Measurements from ENCODE around the gene NWD2.

Gene NWD2

GRCh38 chr4:37305984-37306383 is 61.4 kb downstream of the NWD2 start:
- Histone ChIP-seq H3K9ac (ENCODE audit: low read length) (no peak overlapping the region), H3K27ac (ENCODE audit: low read depth, low read length) (no peak overlapping the region), H3K4me3 (ENCODE audit: low read length) (no peak overlapping the region), H3K36me3 (ENCODE audit: control insufficient read depth, insufficient read depth, low read length) (no peaks in the 10 kb centered on the region), H3K4me1 (ENCODE audit: control insufficient read depth, insufficient read depth, low read length) (no peaks in the 10 kb centered on the region), H3K27me3 (ENCODE audit: control insufficient read depth, insufficient read depth, low read length) (no peaks in the 10 kb centered on the region)

- H3K36me3 ChIP-seq (ENCODE audit: control insufficient read depth, insufficient read depth, low read length) = no peaks in the 10 kb centered on the region
- H3K9ac ChIP-seq (ENCODE audit: low read length) = no peak overlapping the region
- no peaks in the 10 kb centered on the region for H3K27me3 ChIP-seq (ENCODE audit: control insufficient read depth, insufficient read depth, low read length)
- H3K4me1 ChIP-seq (ENCODE audit: control insufficient read depth, insufficient read depth, low read length) = no peaks in the 10 kb centered on the region
- no peak overlapping the region for H3K27ac ChIP-seq (ENCODE audit: low read depth, low read length)
- no peak overlapping the region for H3K4me3 ChIP-seq (ENCODE audit: low read length)
Measured at GRCh38 chr4:37317104-37317643, 72.6 kb downstream of the NWD2 start.

- Histone ChIP-seq H3K27ac (ENCODE audit: low read depth, low read length) (no peak overlapping the region), H3K27me3 (ENCODE audit: control insufficient read depth, insufficient read depth, low read length) (no peaks in the 10 kb centered on the region), H3K4me1 (ENCODE audit: control insufficient read depth, insufficient read depth, low read length) (no peaks in the 10 kb centered on the region), H3K4me3 (ENCODE audit: low read length) (no peak overlapping the region), H3K36me3 (ENCODE audit: control insufficient read depth, insufficient read depth, low read length) (no peaks in the 10 kb centered on the region), H3K9ac (ENCODE audit: low read length) (no peak overlapping the region)
Measured at GRCh38 chr4:37320513-37321235, 76.1 kb downstream of the NWD2 start.

- Histone ChIP-seq H3K4me3 (ENCODE audit: low read length) (no peak overlapping the region), H3K27ac (ENCODE audit: low read depth, low read length) (no peak overlapping the region), H3K9ac (ENCODE audit: low read length) (no peak overlapping the region), H3K36me3 (ENCODE audit: control insufficient read depth, insufficient read depth, low read length) (no peaks in the 10 kb centered on the region), H3K4me1 (ENCODE audit: control insufficient read depth, insufficient read depth, low read length) (no peaks in the 10 kb centered on the region), H3K27me3 (ENCODE audit: control insufficient read depth, insufficient read depth, low read length) (no peaks in the 10 kb centered on the region)
Measured at GRCh38 chr4:37322122-37322521, 77.6 kb downstream of the NWD2 start.

- H3K9ac ChIP-seq (ENCODE audit: low read length) = no peak overlapping the region
- no peaks in the 10 kb centered on the region for H3K4me1 ChIP-seq (ENCODE audit: control insufficient read depth, insufficient read depth, low read length)
- no peak overlapping the region for H3K27ac ChIP-seq (ENCODE audit: low read depth, low read length)
- H3K27me3 ChIP-seq (ENCODE audit: control insufficient read depth, insufficient read depth, low read length) = no peaks in the 10 kb centered on the region
- no peak overlapping the region for H3K4me3 ChIP-seq (ENCODE audit: low read length)
- H3K36me3 ChIP-seq (ENCODE audit: control insufficient read depth, insufficient read depth, low read length) = no peaks in the 10 kb centered on the region
Measured at GRCh38 chr4:37324546-37324945, 80.0 kb downstream of the NWD2 start.

- no peak overlapping the region for H3K4me3 ChIP-seq (ENCODE audit: low read length)
- no peaks in the 10 kb centered on the region for H3K36me3 ChIP-seq (ENCODE audit: control insufficient read depth, insufficient read depth, low read length)
- H3K9ac ChIP-seq (ENCODE audit: low read length) = no peak overlapping the region
- H3K4me1 ChIP-seq (ENCODE audit: control insufficient read depth, insufficient read depth, low read length) = no peaks in the 10 kb centered on the region
- H3K27me3 ChIP-seq (ENCODE audit: control insufficient read depth, insufficient read depth, low read length) = no peaks in the 10 kb centered on the region
- H3K27ac ChIP-seq (ENCODE audit: low read depth, low read length) = no peak overlapping the region
Measured at GRCh38 chr4:37326852-37327251, 82.3 kb downstream of the NWD2 start.

GRCh38 chr4:37338972-37339371 is 94.4 kb downstream of the NWD2 start:
- Histone ChIP-seq H3K27ac (ENCODE audit: low read depth, low read length) (no peak overlapping the region), H3K9ac (ENCODE audit: low read length) (no peak overlapping the region), H3K4me1 (ENCODE audit: control insufficient read depth, insufficient read depth, low read length) (no peaks in the 10 kb centered on the region), H3K27me3 (ENCODE audit: control insufficient read depth, insufficient read depth, low read length) (no peaks in the 10 kb centered on the region), H3K36me3 (ENCODE audit: control insufficient read depth, insufficient read depth, low read length) (no peaks in the 10 kb centered on the region), H3K4me3 (ENCODE audit: low read length) (no peak overlapping the region)

- no peaks in the 10 kb centered on the region for H3K36me3 ChIP-seq (ENCODE audit: control insufficient read depth, insufficient read depth, low read length)
- H3K4me3 ChIP-seq (ENCODE audit: low read length) = no peak overlapping the region
- no peak overlapping the region for H3K27ac ChIP-seq (ENCODE audit: low read depth, low read length)
- no peaks in the 10 kb centered on the region for H3K4me1 ChIP-seq (ENCODE audit: control insufficient read depth, insufficient read depth, low read length)
- no peak overlapping the region for H3K9ac ChIP-seq (ENCODE audit: low read length)
- H3K27me3 ChIP-seq (ENCODE audit: control insufficient read depth, insufficient read depth, low read length) = no peaks in the 10 kb centered on the region
Measured at GRCh38 chr4:37358748-37359147, 114.2 kb downstream of the NWD2 start.

- H3K27ac ChIP-seq (ENCODE audit: low read depth, low read length) = no peak overlapping the region
- no peaks in the 10 kb centered on the region for H3K4me1 ChIP-seq (ENCODE audit: control insufficient read depth, insufficient read depth, low read length)
- no peaks in the 10 kb centered on the region for H3K36me3 ChIP-seq (ENCODE audit: control insufficient read depth, insufficient read depth, low read length)
- no peak overlapping the region for H3K9ac ChIP-seq (ENCODE audit: low read length)
- no peak overlapping the region for H3K4me3 ChIP-seq (ENCODE audit: low read length)
- no peaks in the 10 kb centered on the region for H3K27me3 ChIP-seq (ENCODE audit: control insufficient read depth, insufficient read depth, low read length)
Measured at GRCh38 chr4:37359261-37359660, 114.7 kb downstream of the NWD2 start.

GRCh38 chr4:37365888-37366287 is 121.3 kb downstream of the NWD2 start:
- no peaks in the 10 kb centered on the region for H3K4me1 ChIP-seq (ENCODE audit: control insufficient read depth, insufficient read depth, low read length)
- H3K36me3 ChIP-seq (ENCODE audit: control insufficient read depth, insufficient read depth, low read length) = no peaks in the 10 kb centered on the region
- no peak overlapping the region for H3K4me3 ChIP-seq (ENCODE audit: low read length)
- no peak overlapping the region for H3K27ac ChIP-seq (ENCODE audit: low read depth, low read length)
- no peak overlapping the region for H3K9ac ChIP-seq (ENCODE audit: low read length)
- H3K27me3 ChIP-seq (ENCODE audit: control insufficient read depth, insufficient read depth, low read length) = no peaks in the 10 kb centered on the region

- H3K27me3 ChIP-seq (ENCODE audit: control insufficient read depth, insufficient read depth, low read length) = no peaks in the 10 kb centered on the region
- H3K36me3 ChIP-seq (ENCODE audit: control insufficient read depth, insufficient read depth, low read length) = no peaks in the 10 kb centered on the region
- H3K9ac ChIP-seq (ENCODE audit: low read length) = no peak overlapping the region
- no peak overlapping the region for H3K27ac ChIP-seq (ENCODE audit: low read depth, low read length)
- H3K4me1 ChIP-seq (ENCODE audit: control insufficient read depth, insufficient read depth, low read length) = no peaks in the 10 kb centered on the region
- H3K4me3 ChIP-seq (ENCODE audit: low read length) = no peak overlapping the region
Measured at GRCh38 chr4:37367901-37368300, 123.4 kb downstream of the NWD2 start.

- H3K4me3 ChIP-seq (ENCODE audit: low read length) = no peak overlapping the region
- H3K27me3 ChIP-seq (ENCODE audit: control insufficient read depth, insufficient read depth, low read length) = no peaks in the 10 kb centered on the region
- H3K36me3 ChIP-seq (ENCODE audit: control insufficient read depth, insufficient read depth, low read length) = no peaks in the 10 kb centered on the region
- H3K27ac ChIP-seq (ENCODE audit: low read depth, low read length) = no peak overlapping the region
- no peaks in the 10 kb centered on the region for H3K4me1 ChIP-seq (ENCODE audit: control insufficient read depth, insufficient read depth, low read length)
- H3K9ac ChIP-seq (ENCODE audit: low read length) = no peak overlapping the region
Measured at GRCh38 chr4:37370052-37370451, 125.5 kb downstream of the NWD2 start.

- no peaks in the 10 kb centered on the region for H3K36me3 ChIP-seq (ENCODE audit: control insufficient read depth, insufficient read depth, low read length)
- H3K27ac ChIP-seq (ENCODE audit: low read depth, low read length) = no peak overlapping the region
- H3K4me3 ChIP-seq (ENCODE audit: low read length) = no peak overlapping the region
- H3K27me3 ChIP-seq (ENCODE audit: control insufficient read depth, insufficient read depth, low read length) = no peaks in the 10 kb centered on the region
- H3K9ac ChIP-seq (ENCODE audit: low read length) = no peak overlapping the region
- no peaks in the 10 kb centered on the region for H3K4me1 ChIP-seq (ENCODE audit: control insufficient read depth, insufficient read depth, low read length)
Measured at GRCh38 chr4:37381040-37381668, 136.6 kb downstream of the NWD2 start.
